ENCODE results near the gene ITGB4. TPM values are rescaled to one million over a fixed set of nuclear protein-coding genes. Genes with fewer than 3 reads are reported as not detected.

ITGB4 gene
- total and polyA plus RNA-seq, 2 of the 13 experiments (the other 11 are each of a cell fraction or from before 2014, with no cell fraction given): 6.9 to 14.5 TPM

DNA sequence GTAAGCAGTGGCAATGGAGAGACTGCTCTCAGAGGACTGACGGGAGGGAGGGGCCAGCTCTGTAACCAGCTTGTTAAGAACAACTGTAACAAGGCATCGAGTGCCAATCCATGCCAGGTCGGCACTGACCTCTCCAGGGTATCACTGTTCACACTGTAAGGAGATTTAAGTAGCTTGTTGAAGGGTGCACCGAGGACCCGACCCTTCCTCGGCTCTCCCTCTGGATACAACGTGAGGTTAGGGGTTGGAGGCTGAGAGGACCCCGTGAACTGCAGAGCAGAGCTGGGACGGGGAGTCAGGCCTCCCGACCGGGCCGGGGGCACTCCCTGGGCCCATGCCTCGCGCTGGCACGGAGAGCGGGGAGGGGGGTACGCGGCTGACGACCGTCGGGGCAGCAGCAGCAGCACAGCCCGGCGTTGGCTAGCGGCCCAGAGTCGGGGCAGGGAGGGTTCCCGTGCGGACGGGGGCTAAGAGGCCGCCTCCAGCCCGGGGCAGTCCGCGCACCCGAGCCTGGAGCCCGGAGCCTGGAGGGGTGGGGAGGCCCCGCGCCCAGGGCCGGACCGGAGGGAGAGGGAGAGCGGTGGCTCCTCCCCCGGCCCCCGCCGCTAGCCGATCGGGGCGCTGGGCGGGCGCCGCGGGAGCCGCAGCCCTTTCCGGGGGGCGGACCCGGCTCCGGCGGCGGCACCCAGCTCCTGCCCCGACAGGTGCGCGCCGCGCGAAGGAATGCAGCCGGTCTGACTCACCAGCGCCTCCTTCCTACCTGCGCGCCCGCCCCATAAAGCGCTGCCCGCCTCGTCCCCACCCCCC lies at the start of gene ITGB4 (continued):
- TF ChIP-seq NFIC (IDR thresholded peaks at IDR 0.05; ENCODE audit: low read length): no peak
- no peak for TF ChIP-seq HOXD1 (CRISPR knock-in tag; IDR thresholded peaks at IDR 0.05)
- TF ChIP-seq, protein P1, sequence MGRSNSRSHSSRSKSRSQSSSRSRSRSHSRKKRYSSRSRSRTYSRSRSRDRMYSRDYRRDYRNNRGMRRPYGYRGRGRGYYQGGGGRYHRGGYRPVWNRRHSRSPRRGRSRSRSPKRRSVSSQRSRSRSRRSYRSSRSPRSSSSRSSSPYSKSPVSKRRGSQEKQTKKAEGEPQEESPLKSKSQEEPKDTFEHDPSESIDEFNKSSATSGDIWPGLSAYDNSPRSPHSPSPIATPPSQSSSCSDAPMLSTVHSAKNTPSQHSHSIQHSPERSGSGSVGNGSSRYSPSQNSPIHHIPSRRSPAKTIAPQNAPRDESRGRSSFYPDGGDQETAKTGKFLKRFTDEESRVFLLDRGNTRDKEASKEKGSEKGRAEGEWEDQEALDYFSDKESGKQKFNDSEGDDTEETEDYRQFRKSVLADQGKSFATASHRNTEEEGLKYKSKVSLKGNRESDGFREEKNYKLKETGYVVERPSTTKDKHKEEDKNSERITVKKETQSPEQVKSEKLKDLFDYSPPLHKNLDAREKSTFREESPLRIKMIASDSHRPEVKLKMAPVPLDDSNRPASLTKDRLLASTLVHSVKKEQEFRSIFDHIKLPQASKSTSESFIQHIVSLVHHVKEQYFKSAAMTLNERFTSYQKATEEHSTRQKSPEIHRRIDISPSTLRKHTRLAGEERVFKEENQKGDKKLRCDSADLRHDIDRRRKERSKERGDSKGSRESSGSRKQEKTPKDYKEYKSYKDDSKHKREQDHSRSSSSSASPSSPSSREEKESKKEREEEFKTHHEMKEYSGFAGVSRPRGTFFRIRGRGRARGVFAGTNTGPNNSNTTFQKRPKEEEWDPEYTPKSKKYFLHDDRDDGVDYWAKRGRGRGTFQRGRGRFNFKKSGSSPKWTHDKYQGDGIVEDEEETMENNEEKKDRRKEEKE (IDR thresholded peaks at IDR 0.05): no peak
- TF ChIP-seq ZNF24 (IDR thresholded peaks at IDR 0.05): no peak
- no peak for TF ChIP-seq ZNF432 (CRISPR knock-in tag; IDR thresholded peaks at IDR 0.05; ENCODE audit: borderline replicate concordance)
- no peak for TF ChIP-seq KDM5B (CRISPR knock-in tag; IDR thresholded peaks at IDR 0.05; ENCODE audit: borderline replicate concordance)
- 0 out of 2 replicates have a peak, but pooled peaks have one; percentile 36 for TF ChIP-seq ZSCAN31 (CRISPR knock-in tag; IDR thresholded peaks at IDR 0.05; ENCODE audit: low read depth)
- TF ChIP-seq, protein P2, sequence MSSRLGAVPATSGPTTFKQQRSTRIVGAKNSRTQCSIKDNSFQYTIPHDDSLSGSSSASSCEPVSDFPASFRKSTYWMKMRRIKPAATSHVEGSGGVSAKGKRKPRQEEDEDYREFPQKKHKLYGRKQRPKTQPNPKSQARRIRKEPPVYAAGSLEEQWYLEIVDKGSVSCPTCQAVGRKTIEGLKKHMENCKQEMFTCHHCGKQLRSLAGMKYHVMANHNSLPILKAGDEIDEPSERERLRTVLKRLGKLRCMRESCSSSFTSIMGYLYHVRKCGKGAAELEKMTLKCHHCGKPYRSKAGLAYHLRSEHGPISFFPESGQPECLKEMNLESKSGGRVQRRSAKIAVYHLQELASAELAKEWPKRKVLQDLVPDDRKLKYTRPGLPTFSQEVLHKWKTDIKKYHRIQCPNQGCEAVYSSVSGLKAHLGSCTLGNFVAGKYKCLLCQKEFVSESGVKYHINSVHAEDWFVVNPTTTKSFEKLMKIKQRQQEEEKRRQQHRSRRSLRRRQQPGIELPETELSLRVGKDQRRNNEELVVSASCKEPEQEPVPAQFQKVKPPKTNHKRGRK (CRISPR knock-in tag; IDR thresholded peaks at IDR 0.05): no peak
- no peak for TF ChIP-seq ZNF317 (CRISPR knock-in tag; IDR thresholded peaks at IDR 0.05)
- TF ChIP-seq ZNF441 (CRISPR knock-in tag; IDR thresholded peaks at IDR 0.05; ENCODE audit: borderline replicate concordance): no peak
- TF ChIP-seq HMGA1 (CRISPR knock-in tag; conservative IDR thresholded peaks at IDR 0.05): no peak
- no peak for TF ChIP-seq ZNF354B (CRISPR knock-in tag; IDR thresholded peaks at IDR 0.05)
- no peak for TF ChIP-seq ZNF337 (CRISPR knock-in tag; IDR thresholded peaks at IDR 0.05; ENCODE audit: borderline replicate concordance, low read depth)
- TF ChIP-seq, protein P3, sequence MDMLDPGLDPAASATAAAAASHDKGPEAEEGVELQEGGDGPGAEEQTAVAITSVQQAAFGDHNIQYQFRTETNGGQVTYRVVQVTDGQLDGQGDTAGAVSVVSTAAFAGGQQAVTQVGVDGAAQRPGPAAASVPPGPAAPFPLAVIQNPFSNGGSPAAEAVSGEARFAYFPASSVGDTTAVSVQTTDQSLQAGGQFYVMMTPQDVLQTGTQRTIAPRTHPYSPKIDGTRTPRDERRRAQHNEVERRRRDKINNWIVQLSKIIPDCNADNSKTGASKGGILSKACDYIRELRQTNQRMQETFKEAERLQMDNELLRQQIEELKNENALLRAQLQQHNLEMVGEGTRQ (IDR thresholded peaks at IDR 0.05; ENCODE audit: low read depth, low read length): no peak
- TF ChIP-seq, protein P3 (CRISPR knock-in tag; IDR thresholded peaks at IDR 0.05; ENCODE audit: borderline replicate concordance): no peak
- no peak for TF ChIP-seq ZNF550 (CRISPR knock-in tag; IDR thresholded peaks at IDR 0.05; ENCODE audit: borderline replicate concordance)
- TF ChIP-seq ZFYVE20 (CRISPR knock-in tag; IDR thresholded peaks at IDR 0.05; ENCODE audit: borderline replicate concordance, low read depth): no peak
- TF ChIP-seq SCMH1 (CRISPR knock-in tag; IDR thresholded peaks at IDR 0.05; ENCODE audit: borderline replicate concordance): no peak
- no peak; the same call in 1 of the 2 replicates for TF ChIP-seq ZSCAN25 (CRISPR knock-in tag; IDR thresholded peaks at IDR 0.05)
- TF ChIP-seq FOXK2 (IDR thresholded peaks at IDR 0.05): no peak
- TF ChIP-seq, protein P4, sequence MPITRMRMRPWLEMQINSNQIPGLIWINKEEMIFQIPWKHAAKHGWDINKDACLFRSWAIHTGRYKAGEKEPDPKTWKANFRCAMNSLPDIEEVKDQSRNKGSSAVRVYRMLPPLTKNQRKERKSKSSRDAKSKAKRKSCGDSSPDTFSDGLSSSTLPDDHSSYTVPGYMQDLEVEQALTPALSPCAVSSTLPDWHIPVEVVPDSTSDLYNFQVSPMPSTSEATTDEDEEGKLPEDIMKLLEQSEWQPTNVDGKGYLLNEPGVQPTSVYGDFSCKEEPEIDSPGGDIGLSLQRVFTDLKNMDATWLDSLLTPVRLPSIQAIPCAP (CRISPR knock-in tag; IDR thresholded peaks at IDR 0.05; ENCODE audit: low read depth): no peak
- no peak for TF ChIP-seq ZFP90 (CRISPR knock-in tag; IDR thresholded peaks at IDR 0.05; ENCODE audit: borderline replicate concordance)
- peak; percentile 99 for TF ChIP-seq ZNF777 (CRISPR knock-in tag; IDR thresholded peaks at IDR 0.05)
- TF ChIP-seq ISL2 (CRISPR knock-in tag; IDR thresholded peaks at IDR 0.05): no peak
